GM12873 (cell line): Measurements from ENCODE around the gene GCH1.

Experiments used
- CTCF ChIP-seq: IDR thresholded peaks from 2 replicates; pipeline ENCODE4 v1.5.1; 2012; ENCODE audit warnings: low read depth, mild to moderate bottlenecking, moderate library complexity, low read length, control low read depth; ENCODE audit not compliant: insufficient read depth; ENCODE audit errors: missing control alignments

GCH1 gene

GRCh38 chr14:54797986-54798385 lies 104.6 kb downstream of the GCH1 start:
- TF ChIP-seq CTCF, result no peak

- no peak for TF ChIP-seq CTCF
Measured at GRCh38 chr14:54797556-54797955, 105.1 kb downstream of the GCH1 start.

- TF ChIP-seq CTCF, result no peak
Measured at GRCh38 chr14:54796961-54797360, 105.7 kb downstream of the GCH1 start.

GRCh38 chr14:54794796-54795195 lies 107.8 kb downstream of the GCH1 start:
- TF ChIP-seq CTCF, result no peak

GRCh38 chr14:54794159-54794558 lies 108.5 kb downstream of the GCH1 start:
- TF ChIP-seq CTCF, result no peak

- TF ChIP-seq CTCF, result no peak
Measured at GRCh38 chr14:54792288-54792687, 110.3 kb downstream of the GCH1 start.
